GM19328 (cell line): ENCODE results near the gene NATD1.
A peak's percentile ranks its signal among the peaks of the same experiment; 100 is the strongest.

Experiments used
- ATAC-seq: cut with Tn5 transposase; IDR thresholded peaks from one replicate; pipeline ENCODE4 v1.9.1; 2021; ENCODE audit warnings: mild to moderate bottlenecking, moderate library complexity; ENCODE audit not compliant: unreplicated experiment

NATD1 gene

GRCh38 chr17:21289902-21290571, 36.8 kb upstream of the NATD1 start:
- ATAC-seq, result no peak

GRCh38 chr17:21289175-21289901, 36.1 kb upstream of the NATD1 start:
- no peak for ATAC-seq

- no peak for ATAC-seq
These were observed 35.4 kb upstream of the NATD1 start for GRCh38 chr17:21288571-21289017.

- no peak for ATAC-seq
These were observed 34.7 kb upstream of the NATD1 start for GRCh38 chr17:21287703-21288449.

- no peak for ATAC-seq
These were observed 33.9 kb upstream of the NATD1 start for GRCh38 chr17:21286909-21287702.

- no peak for ATAC-seq
These were observed 33.0 kb upstream of the NATD1 start for GRCh38 chr17:21286066-21286770.

- no peak for ATAC-seq
These were observed 32.2 kb upstream of the NATD1 start for GRCh38 chr17:21285164-21286065.

GRCh38 chr17:21284319-21285163, 31.3 kb upstream of the NATD1 start, which contains the start of gene MAP2K3:
MAP2K3 (plus strand) TSS chr17:21284711; CDS start chr17:21284921, 210 bp downstream.
- peak; percentile 86 for ATAC-seq

GRCh38 chr17:21283482-21284318, 30.5 kb upstream of the NATD1 start:
- ATAC-seq, result no peak

GRCh38 chr17:21282850-21283249, 29.6 kb upstream of the NATD1 start:
- no peak for ATAC-seq

- no peak for ATAC-seq
These were observed 29.0 kb upstream of the NATD1 start for GRCh38 chr17:21282231-21282630.

- no peak for ATAC-seq
These were observed 26.9 kb upstream of the NATD1 start for GRCh38 chr17:21280081-21280518.

- ATAC-seq, result no peak
These were observed 26.4 kb upstream of the NATD1 start for GRCh38 chr17:21279582-21279981.

- no peak for ATAC-seq
These were observed 26.0 kb upstream of the NATD1 start for GRCh38 chr17:21279198-21279535.

GRCh38 chr17:21278450-21279197, 25.4 kb upstream of the NATD1 start:
- no peak for ATAC-seq

GRCh38 chr17:21277332-21277731, 24.1 kb upstream of the NATD1 start:
- ATAC-seq, result no peak

- ATAC-seq, result no peak
These were observed 23.0 kb upstream of the NATD1 start for GRCh38 chr17:21276264-21276588.
